HG02678 (cell line): ENCODE results near the gene LBR.

Experiments
- ATAC-seq: cut with Tn5 transposase; IDR thresholded peaks from one replicate; pipeline ENCODE4 v1.9.1; 2021; ENCODE audit warnings: mild to moderate bottlenecking, moderate library complexity; ENCODE audit not compliant: unreplicated experiment

The LBR gene

DNA sequence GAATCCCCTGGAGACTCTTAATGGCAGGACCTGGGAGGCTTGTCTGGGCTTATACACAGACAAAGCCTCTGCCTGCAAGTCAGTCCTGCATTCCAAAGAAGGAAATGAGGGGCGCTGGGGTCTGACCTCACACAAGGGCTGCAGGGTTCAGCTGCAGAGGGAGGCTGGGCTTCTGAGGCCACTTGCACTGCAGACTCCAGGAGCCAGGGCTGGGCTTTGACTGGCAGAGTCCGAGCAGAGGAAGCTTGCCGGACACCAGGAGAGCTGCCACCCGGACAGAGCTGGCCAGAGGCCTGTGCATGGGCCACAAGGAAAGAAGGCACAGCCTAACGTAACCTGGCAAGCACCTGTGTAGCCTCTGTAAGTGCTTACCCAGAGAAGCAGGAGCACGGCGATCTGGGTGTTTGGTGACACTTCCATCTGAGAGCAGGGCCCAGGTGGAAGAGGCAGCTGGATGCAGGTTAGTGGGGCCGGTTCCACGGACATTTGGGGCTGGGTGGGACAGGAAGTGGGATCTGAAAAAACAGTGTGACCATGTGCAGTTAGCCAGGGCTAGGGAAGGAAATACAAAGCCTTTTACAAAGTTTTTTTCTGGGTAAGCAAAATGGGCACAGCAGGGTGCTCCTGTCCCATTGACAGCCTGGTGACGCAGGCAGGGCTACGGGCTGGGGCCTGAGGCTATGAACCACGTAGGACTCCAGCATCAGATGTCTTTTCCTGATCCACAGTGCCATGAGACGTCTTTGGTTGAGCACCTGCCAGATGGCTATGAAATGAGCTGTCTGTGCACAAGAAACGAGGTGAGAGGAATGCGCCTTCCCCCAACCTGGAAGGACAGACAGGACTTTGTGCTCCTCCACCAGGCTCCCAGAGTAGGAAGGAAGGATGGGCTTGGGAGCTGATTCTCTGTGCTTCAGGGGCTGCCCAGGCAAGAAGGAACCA lies 37.3 kb upstream of the LBR start:
- no peak for ATAC-seq

DNA sequence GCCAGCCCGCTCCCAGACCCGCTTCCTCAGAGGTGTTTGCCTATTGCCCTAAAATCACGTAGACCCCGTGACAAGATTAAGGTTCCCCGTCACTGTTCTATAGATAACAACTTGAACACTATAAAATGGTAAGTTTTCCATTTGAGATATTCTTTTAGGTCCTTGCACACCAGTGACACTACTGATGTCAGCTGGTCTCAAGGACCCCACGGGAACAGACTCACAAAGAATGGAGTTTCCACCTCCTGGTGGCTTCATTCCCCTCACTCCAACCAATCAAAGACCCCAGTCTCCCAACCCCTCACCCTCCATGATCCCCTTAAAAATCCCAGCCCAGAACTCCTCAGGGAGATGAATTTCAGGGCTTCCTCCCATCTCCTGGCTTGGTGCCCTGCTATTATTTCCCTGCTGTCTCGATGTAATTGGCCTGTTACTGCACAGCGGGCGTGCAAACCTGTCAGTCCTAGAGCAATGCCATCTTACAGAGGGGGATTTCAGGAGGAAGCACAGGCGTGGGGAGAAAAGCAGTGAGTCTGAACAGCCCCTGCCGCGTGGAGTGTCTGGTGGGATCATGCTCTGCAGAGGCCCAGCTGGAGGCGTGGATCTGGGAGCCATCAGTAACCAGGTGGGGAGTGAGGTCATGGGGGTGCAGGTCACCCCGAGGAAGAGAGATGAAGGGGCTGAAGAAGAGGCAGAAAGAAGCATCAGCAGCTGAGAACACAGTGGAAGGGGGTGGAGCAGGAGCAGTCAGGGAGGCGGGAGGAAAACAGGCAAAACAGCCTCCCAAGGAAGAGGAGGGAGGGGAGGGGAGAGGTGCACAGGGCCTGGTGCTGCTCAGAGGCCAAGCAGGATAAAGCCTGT lies 35.1 kb upstream of the LBR start:
- ATAC-seq = no peak

DNA sequence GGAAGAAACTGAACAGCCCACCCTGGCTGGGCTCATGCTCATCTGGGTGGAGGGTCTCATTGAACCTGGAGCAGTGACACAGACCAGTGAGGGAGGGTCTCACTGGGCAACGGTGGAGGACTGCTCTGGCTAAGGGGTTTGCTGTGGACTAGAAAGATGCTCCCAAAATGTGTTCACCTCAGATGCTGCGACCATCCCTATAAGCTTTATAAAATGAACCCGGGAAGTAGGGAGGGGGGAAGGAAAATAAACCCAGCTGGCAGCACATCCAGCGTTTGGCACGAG lies 34.5 kb upstream of the LBR start:
- ATAC-seq = no peak

DNA sequence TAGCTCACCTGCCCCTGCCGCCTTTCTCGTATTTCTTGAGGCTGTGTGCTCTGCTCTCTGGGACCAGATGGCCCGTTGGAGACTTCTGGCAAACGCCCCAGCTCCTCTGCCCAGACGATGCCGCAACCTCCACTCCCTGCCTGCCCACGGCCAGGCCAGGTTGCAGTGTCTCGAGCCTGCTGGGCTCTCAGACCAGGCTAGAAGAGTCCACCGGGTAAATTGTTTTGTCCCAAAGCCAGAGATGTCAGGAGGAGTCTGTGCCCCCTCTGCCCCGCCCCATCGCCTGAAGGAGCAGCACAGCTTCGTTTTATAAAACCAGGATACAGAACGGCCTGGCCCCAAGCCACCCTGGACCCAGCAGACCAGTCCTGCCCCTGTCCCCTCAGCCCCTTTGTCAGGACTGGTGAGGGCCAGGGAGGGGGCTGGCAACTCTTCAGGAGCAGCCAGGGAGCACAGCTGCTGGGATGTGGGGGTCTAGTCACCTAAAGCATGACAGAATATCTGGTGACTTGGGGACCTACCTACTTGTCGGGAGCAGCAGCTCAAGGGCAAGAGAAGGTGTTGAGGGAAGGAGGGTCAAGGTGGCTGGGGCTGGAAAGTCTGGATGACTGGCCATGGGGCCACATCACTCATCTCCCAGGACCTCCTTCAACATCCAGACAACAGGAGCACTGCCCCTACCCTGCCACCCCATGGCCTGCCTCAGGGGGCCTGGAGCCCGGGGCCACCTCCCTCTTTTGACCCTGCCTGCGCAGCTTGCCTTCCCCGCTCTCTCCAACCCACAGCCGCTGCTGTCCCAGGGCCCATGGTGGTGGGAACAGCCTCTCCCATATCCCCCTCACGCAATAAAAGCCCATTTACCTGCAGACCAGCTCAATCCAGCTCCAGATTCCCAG lies 33.9 kb upstream of the LBR start:
- ATAC-seq = no peak

DNA sequence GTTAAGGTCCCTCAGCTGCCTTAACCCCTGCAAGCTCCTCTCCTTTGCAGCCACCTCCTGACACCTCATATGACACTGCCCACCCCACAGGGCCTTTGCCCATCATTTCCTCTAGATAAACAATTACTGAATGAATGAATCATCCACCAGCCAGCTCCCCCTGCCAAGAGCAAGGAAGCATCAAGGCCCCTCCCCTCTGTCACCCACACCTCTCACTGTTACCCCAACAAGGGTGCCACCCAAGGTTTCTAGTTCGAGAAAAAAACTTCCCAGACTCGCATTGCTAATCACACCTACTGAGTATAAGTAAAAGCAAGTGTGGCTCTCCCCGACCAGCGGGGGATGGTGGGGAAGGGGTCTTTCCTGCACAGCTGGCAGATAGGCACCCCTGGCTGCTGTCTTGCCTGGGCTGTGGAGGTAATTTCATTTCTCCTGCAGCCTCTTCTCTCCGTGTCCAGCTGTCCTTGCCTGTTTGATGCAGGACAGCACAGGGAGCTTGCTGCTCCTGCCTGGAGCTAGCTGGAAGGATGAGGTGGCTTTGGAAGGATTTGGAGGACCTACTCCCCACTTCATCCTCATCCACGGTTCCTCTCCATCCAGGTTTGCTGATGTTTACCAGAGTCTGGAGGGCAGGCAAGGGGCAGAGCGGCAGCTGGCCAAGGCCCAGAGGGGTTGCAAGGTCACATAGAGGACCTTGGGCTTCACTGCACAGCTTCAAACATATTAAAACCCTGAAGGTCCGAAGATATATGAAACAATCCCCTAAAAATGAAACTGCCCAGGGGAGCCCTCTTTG lies 33.1 kb upstream of the LBR start:
- ATAC-seq = no peak

DNA sequence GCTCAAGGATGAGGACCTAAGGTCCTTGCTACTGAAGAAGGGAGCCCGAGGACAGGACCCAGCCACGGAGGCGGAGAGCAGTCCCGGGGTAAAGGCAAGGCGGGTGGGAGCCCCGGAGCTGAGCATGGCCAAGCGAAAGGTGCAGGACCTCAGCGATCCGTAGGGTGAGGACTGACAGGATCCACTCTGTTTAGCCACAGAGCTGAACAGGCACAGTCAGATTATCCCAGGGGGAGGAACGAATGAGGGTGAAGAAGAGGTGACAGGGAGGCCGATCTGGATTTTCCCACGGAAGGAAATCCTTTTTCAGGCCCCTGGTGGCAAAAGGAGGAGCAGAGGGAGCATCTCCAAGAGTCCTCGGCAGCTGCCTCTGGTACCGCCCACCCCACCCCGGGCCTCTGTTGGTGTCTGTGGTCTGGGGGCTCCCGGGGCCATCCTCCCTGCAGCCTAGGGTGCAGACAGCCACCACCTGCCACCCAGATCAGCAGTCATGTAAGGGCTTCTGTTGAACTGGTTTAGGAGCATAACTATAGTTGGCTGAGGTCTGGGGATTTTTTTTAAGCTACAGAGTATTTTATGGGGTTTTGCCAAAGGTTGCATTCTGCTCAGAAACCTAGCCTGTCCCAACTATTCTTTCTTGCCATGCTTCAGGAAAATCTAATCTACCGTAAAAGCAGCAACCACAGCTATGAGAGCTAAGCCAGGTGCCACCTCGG lies 32.3 kb upstream of the LBR start:
- ATAC-seq = no peak

DNA sequence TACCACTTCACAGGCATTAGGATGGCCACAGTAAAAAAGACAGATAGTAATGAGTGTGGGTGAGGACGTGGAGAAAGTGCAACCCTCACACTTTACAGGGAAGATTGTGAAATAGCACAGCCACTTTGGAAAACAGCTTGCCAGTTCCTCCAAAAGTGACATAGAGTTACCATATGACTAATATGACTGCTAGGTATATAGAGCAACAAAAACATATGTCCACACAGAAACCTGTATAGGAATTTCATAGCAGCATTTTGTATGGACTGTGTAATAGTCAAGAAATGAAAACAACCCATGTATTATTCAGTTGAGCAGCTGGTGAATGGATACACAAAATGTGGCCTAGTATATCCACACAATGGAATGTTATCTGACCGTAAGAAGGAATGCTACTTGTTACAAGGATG lies 30.4 kb upstream of the LBR start:
- no peak for ATAC-seq

DNA sequence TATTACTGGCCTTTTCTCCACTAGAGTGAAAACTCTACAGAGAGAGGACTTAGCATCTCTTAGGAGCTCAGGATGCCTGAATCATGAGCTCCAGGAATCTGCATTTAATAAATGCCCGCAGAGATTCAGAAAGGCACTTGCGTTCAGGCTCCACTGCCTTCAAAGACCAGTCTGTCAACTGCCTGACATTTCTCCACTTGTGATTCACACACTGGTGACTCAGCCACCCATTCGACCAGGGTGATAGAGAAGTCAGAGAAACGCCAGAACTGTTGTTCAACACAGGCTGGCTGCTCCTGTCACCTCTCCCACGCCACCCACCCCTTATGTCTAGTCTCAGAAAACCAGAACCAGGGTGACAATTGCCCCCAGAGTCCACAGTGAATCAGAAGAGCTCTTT lies 26.9 kb upstream of the LBR start:
- peak; percentile 78 for ATAC-seq

DNA sequence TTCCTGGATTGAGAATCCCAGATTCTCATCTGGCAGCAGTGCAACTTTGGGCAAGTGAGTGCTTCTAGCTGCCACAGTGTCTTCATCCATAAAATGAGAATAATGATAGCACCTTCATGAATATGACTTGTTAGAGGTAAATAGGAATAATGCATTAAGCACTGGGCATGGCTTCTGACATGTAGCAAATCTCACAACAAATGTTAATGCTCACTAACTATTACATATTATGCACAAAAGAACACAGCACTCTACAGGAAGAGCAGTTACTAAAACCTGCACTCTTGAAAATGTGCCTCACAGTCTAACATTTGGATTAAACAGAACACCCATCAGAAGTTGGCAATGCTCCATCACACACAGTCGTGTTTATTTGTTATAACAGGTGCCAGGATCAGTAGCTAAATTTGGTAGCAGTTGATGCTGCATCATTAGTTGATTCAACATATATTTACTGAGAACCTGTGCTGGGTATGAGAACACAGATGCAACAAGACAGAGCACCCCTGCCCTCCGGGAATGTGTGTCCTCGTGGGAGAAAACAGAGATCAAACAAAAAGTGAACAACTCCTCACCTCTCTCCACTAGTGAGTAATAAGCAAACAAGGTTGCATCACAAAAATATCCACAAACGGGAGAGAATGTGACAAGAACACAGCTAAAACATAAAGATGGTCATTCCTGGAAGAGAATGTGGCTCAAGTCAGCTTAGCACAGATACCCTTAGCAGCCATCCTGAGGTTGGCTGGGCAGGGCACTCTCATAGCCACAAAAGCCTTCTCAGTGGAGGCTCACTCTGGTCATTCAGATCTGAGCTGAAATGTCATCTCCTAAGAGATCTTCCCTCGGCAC lies 26.2 kb upstream of the LBR start:
- peak; percentile 29 for ATAC-seq

DNA sequence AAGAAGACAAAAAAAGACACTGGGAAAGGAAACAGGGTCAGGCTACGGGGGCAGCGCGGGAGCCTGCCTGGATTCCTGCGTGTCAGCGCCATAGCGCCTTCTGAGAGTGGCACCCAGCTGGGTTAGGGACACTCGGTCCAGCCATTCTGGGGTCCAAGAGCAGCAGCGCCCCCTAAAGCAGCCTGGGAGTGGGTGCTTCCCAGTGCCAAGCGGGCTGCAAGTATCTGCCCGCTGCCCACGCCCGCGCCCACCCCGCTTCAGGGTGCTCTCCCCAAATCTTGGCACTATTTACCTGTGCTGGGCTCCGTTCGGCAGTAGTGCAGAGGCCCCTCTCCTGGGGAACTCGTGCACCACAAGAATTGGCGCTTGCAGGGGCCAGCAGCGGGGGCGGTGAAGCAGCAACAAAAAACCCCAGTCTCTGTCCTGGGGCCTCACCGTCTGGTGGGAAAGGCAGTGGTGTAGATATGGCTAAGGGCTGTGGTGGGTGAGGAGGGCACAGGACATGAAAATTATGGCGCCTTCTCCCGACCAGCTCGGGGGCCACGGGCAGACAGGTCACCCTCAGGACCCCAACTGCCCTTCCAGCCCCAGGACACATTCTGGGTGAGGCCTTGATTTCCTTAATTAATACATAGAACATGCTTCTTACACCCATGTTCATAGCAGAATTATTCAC lies 24.1 kb upstream of the LBR start:
- ATAC-seq = no peak

DNA sequence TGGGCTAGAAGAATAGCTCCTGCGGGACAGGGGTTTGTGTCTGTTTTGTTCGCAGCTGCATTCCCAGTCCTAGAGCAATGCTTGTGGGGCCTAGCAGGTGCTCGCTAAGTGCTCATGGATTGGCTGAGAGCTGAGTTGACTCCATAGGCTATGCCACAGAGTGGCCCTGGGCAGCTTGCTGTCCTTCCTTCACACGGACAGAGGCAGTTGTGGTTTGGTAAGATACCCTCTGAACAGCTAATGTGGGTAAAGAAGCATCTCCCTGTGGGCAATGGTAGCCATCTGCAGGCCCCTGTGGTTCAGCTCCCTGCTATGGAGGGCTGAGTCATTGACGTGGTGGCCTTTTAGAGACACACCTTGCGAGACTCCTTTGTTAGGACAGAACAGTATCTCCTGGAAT lies 23.5 kb upstream of the LBR start:
- no peak for ATAC-seq

DNA sequence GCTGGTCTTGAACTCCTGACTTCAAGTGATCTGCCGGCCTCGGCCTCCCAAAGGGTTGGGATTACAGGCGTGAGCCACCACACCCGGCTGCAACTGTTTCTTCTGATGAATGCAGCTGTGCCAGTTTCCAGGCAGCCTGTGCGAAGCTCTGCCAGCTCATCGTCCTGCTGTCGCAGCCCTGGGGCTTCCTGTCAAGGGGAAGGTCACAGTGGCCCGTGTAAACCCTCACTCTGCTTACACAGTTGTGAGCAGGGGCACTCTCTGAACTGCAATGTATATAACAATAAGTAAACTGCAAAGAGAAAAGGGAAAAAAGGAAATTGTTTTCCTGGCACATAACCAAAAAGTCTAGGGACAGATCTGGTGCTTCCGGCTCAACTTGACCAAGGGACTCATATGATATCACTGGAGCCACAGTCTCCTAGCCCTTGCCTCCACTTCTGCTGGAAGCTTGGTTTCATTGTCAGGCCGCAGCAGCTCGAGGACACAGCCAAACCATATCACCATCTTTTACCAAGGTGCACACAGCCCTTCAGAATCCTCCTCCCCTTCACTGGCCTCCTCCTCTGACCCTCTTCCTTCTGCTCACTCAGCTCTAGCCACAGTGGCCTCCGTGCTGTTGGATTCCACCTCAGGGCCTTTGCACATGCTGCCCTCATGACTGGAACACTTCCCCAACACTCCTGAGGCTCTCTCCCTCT lies 22.8 kb upstream of the LBR start:
- ATAC-seq = no peak

DNA sequence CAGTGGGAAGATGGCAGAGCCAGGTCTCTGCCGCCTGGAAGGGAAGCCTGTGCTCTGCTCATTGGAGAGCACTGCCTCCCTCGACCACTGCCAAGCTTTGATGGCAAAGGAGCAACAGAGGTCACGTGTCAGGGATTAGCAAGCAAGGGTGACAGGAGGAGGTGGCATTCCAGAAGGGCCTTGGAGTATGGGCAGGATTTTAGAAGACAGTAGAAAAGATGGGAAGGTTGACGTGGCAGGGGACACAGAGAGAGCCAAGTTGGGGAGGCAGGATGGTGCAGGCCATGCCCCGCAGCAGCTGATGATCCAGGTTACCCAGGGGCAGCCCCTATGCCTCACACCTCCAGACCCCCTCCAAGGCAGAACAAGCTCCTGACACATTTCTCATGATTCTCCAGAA lies 21.9 kb upstream of the LBR start:
- ATAC-seq = no peak

DNA sequence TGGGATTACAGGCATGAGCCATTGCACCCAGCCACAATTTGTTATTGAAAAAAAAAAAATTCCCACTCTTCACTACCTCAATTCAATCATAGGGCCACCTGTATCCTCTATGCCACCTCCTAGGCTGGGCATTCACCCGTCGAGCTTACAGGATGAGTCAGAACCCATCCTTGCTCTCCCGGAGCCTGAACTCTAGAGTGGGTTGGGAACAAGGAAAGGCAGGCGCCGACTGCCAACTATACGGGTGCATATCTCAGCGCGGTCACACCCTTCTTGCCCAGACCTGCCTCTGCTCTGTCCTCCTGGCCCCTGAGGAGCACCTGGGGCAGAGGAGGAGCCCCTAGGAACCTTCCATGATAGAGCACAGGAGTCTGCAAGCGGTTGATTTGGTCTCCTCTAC lies 21.4 kb upstream of the LBR start:
- no peak for ATAC-seq

DNA sequence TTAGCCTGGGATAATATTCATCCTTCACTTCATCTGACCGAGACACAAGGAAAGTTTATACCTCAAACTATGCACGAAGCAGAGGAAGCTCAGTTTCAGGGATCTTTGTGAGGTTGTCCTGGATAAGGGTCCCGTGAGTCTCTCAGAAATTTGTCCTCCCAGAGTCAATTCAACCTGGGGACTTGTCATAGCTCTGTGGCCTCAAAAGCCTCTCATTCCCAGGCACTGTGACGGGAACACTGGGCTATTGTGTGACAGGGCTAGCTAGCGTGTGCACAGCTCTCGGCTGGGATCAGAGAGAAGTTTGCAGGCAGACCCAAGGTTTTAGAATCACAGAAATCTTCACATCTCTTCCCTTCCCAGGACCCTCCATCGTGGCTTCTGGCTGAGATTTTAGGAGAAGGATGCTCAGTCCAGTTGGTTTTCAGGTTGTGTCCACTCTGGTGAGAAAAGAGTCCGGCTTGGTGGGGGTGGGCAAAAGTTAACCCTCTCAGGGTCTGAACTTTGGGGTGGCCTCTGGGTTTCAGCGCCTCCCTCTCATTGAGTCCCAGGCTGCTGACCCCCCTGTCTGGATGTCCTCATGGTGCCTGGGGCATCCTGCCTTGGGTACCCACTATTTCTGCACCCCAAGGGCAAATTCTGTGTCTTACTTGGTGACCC lies 20.4 kb upstream of the LBR start:
- no peak for ATAC-seq

DNA sequence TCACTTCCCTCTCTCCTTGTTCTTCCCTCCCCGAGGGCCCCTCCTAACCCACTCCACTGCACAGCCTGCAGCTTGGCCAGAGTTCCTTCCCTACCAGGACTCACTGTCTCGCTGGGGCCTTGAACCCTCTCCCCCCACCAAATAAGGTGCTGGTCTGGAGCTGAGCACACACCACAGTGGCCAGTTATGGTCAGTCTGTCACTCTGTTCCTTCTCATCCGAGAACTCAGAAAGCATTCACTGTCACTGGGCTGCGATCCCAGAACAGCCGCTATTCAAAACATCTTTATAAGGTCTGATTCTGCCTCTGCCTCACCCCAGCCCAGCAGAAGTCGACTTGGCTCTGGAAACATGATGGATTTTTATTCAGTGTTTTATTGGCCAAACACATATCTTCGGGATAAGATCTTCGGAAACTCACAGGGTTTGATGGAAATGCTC lies 19.8 kb upstream of the LBR start:
- ATAC-seq = no peak

DNA sequence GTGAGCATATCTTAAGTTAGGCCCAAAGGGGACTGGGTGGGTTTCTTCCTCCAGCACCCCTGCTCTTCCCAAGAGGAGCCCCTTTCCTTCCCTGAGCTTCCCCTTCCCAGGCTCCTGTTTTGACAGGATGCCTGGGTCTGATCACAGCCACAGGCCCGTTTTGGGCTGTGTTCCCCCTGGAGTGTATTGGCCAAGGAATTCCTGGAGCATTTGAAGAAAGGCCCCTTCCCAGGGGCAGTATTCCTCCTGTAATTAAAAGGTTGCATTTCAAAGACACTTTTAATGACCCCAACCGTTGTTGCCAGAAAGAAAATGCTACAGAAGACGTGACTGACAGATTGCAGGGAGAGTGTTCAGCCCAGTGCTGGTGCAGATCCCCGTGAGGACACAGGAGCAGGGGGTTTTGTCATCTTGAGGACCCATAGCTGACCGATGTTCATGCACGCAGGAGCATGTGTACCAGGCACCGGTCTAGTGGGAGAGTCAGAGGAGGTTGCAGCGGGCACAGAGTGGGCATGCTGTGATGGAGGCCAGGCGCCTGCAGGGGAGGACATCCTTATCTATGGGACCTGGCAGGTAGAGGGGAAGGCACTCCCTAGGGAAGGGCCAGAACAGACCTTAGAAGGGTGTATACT lies 19.3 kb upstream of the LBR start:
- ATAC-seq = no peak
